ENCODE measurements around the gene NFATC2.

NFATC2 gene

GRCh38 chr20:51512645-51513044 is 29.9 kb downstream of the NFATC2 start:
- no peak for DNase-seq

- DNase-seq, result peak in 1 of 2 donors; percentile 49
Measured at GRCh38 chr20:51511861-51512619, 30.5 kb downstream of the NFATC2 start.

GRCh38 chr20:51510936-51511605 is 31.4 kb downstream of the NFATC2 start:
- DNase-seq, result no peak

GRCh38 chr20:51510169-51510568 is 32.4 kb downstream of the NFATC2 start:
- no peak for DNase-seq

GRCh38 chr20:51509208-51509607 is 33.3 kb downstream of the NFATC2 start:
- DNase-seq, result no peak

- no peak for DNase-seq
Measured at GRCh38 chr20:51508780-51509179, 33.7 kb downstream of the NFATC2 start.

GRCh38 chr20:51508158-51508557 is 34.4 kb downstream of the NFATC2 start:
- DNase-seq, result no peak

- no peak for DNase-seq
Measured at GRCh38 chr20:51507216-51508036, 35.1 kb downstream of the NFATC2 start.

- DNase-seq, result no peak
Measured at GRCh38 chr20:51506527-51507215, 35.8 kb downstream of the NFATC2 start.

GRCh38 chr20:51505566-51505965 is 37.0 kb downstream of the NFATC2 start:
- no peak for DNase-seq

GRCh38 chr20:51503376-51503775 is 39.1 kb downstream of the NFATC2 start:
- no peak for DNase-seq

- no peak for DNase-seq
Measured at GRCh38 chr20:51500936-51501335, 41.6 kb downstream of the NFATC2 start.

- DNase-seq, result peak; percentile 41 to 48
Measured at GRCh38 chr20:51500311-51500710, 42.2 kb downstream of the NFATC2 start.

GRCh38 chr20:51498765-51499540 is 43.6 kb downstream of the NFATC2 start:
- no peak for DNase-seq

- DNase-seq, result peak; percentile 65 to 69
Measured at GRCh38 chr20:51497542-51498467, 44.7 kb downstream of the NFATC2 start.

- DNase-seq, result no peak
Measured at GRCh38 chr20:51496964-51497363, 45.6 kb downstream of the NFATC2 start.

- no peak for DNase-seq
Measured at GRCh38 chr20:51495921-51496545, 46.5 kb downstream of the NFATC2 start.

GRCh38 chr20:51495291-51495690 is 47.2 kb downstream of the NFATC2 start:
- DNase-seq, result no peak

- DNase-seq, result peak in 1 of 2 donors; percentile 49
Measured at GRCh38 chr20:51494241-51495110, 48.0 kb downstream of the NFATC2 start.
